C4-2B (cell line): ENCODE results near the gene PNPLA6.

ENCODE experiments used
- CTCF ChIP-seq: fragments of 450-650 bp; conservative IDR thresholded peaks from 2 replicates; pipeline ENCODE4 v1.5.1; 2017; ENCODE audit warnings: mild to moderate bottlenecking
- ZFX ChIP-seq: fragments of 450-650 bp; IDR thresholded peaks from 2 replicates; pipeline ENCODE4 v1.6.1; 2017

- no peak for TF ChIP-seq CTCF
- no peak for TF ChIP-seq ZFX
Observed at GRCh38 chr19:7565332-7565731, 29.8 kb downstream of the PNPLA6 start.
